Osteocyte (in vitro differentiated cells): ENCODE measurements around the gene PPP2CA. TPM values are rescaled to one million over a fixed set of nuclear protein-coding genes. Genes with fewer than 3 reads are reported as not detected.

Experiments
- DNase-seq: peaks from one replicate; pipeline ENCODE4 v3.0.0; 2021; ENCODE audit warnings: mixed read lengths; ENCODE audit not compliant: unreplicated experiment; ENCODE audit errors: extremely low spot score
- H3K27ac Mint-ChIP-seq: one replicate; pipeline ENCODE4 v1.8.0; 2021; ENCODE audit warnings: mild to moderate bottlenecking, mixed read lengths; ENCODE audit not compliant: unreplicated experiment
- H3K27me3 Mint-ChIP-seq: one replicate; pipeline ENCODE4 v1.8.0; 2021; ENCODE audit warnings: mixed read lengths; ENCODE audit not compliant: unreplicated experiment
- H3K36me3 Mint-ChIP-seq: one replicate; pipeline ENCODE4 v1.8.0; 2021; ENCODE audit warnings: mixed read lengths; ENCODE audit not compliant: unreplicated experiment
- H3K4me1 Mint-ChIP-seq: one replicate; pipeline ENCODE4 v1.8.0; 2021; ENCODE audit warnings: mixed read lengths; ENCODE audit not compliant: unreplicated experiment
- H3K4me3 Mint-ChIP-seq: one replicate; pipeline ENCODE4 v1.8.0; 2021; ENCODE audit warnings: mild to moderate bottlenecking, moderate library complexity, mixed read lengths; ENCODE audit not compliant: unreplicated experiment
- H3K9me3 Mint-ChIP-seq: one replicate; pipeline ENCODE4 v1.8.0; 2021; ENCODE audit warnings: mixed read lengths; ENCODE audit not compliant: unreplicated experiment
- total RNA-seq: library from RNA; stranded (reverse); gene quantifications from 2 replicates; pipeline ENCODE4 v1.2.1, GENCODE V29; 2021
- TF ChIP-seq, protein P1 (sequence below): fragments of 200-600 bp; sonication (generic); IDR thresholded peaks from 2 replicates; pipeline ENCODE4 v1.5.0; 2021; ENCODE audit warnings: antibody characterized with exemption, mild to moderate bottlenecking, moderate library complexity

The PPP2CA gene
- total RNA-seq, 1 donor from 2014 or later: 117 TPM

DNA sequence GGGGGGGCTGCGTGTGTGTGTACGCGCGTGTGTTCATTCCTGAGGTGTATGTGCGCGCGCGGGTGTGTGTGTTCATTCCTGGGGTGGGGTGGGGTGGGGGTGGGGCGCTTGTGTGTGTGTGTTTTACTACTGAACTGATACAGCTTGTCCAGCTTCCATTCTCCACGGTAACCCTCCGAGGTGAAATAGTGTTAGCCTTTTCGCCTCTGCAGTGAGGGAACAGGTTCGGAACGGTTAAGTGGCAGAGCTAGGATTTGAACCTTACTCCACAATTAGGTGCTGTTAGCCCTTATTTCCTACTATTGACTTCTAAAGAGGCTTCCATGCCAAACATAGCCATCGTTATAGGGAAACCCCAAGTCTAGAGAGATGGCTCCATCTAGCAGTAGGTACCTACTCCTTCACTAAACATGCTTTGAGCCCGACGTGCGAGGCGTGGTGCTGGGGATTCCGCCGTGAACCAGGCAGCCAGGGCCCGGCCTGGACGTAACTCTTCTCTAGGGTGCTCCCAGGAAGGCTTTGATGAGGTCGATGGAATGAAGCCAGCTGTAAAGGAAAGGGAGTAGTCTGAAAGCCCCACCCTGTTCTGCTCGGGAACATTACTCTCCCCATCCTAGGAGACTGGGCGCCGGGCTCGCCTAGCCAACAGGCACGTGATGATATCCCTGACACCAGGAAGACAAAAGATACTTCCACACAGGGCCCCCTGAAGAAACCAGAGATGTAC is 48.3 kb downstream of the PPP2CA start:
- H3K4me1 Mint-ChIP-seq: peaks cover 23% of the 10 kb centered on the region
- no peaks in the 10 kb centered on the region for H3K9me3 Mint-ChIP-seq
- no peak for DNase-seq
- H3K4me3 Mint-ChIP-seq: peak overlapping the region; percentile 91
- peak overlapping the region; percentile 97 for H3K27ac Mint-ChIP-seq
- H3K36me3 Mint-ChIP-seq: peaks cover 6% of the 10 kb centered on the region
- TF ChIP-seq, protein P1, sequence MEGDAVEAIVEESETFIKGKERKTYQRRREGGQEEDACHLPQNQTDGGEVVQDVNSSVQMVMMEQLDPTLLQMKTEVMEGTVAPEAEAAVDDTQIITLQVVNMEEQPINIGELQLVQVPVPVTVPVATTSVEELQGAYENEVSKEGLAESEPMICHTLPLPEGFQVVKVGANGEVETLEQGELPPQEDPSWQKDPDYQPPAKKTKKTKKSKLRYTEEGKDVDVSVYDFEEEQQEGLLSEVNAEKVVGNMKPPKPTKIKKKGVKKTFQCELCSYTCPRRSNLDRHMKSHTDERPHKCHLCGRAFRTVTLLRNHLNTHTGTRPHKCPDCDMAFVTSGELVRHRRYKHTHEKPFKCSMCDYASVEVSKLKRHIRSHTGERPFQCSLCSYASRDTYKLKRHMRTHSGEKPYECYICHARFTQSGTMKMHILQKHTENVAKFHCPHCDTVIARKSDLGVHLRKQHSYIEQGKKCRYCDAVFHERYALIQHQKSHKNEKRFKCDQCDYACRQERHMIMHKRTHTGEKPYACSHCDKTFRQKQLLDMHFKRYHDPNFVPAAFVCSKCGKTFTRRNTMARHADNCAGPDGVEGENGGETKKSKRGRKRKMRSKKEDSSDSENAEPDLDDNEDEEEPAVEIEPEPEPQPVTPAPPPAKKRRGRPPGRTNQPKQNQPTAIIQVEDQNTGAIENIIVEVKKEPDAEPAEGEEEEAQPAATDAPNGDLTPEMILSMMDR: no peak
- H3K27me3 Mint-ChIP-seq: peaks cover 5% of the 10 kb centered on the region

DNA sequence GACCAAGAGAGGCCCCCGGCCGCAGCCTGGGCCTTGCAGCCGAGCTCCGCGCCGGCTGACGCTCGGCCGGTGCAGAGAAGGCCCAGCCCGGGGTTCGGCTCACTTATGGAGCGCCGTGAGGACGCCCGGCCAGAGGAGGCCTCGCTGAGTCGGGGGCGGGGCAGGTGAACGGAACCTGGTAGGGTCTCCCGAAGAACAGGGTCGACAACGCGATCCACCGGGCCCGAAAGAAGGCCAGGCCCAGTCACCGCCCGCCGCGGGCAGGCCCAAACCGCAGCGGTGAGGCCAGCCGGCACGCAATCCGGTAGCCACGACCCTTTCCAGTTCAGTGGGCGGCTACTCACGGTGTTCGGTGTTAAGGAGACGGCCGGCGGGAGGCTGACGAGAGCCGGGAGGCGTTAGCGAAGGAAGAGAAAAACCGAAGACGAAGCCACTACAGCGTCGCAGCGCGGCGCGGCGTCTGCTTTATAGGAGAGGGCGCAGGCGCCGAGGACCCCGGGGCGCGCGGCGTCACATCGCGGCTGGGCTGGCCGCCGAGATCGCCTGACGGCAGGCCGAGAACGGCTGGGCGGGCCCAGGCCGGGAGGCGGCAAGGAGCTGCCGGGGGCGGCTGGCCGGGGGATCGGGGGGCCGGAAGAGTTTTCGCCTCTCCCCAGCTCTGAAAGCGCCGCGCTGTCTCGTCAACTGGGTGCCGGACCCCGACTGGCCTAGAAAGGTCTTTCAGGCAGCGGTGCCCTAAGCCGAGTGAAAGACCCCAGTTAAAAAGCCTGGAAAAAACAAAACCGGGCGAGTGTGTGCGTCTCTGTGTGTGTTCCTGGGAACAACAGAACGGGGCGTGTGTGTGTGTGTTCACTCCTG is 49.1 kb downstream of the PPP2CA start, which contains the start of gene SKP1:
Gene SKP1, minus strand, starts transcription at position 440 of the 858 bp plus-strand sequence. CDS start 2,928 bp downstream, outside the sequence.
- H3K4me3 Mint-ChIP-seq: peak within 1 kb of the TSS; percentile 91
- H3K4me1 Mint-ChIP-seq: peaks cover 28% of the 10 kb centered on the region
- peaks cover 13% of the 10 kb centered on the region for H3K36me3 Mint-ChIP-seq
- H3K27ac Mint-ChIP-seq: peak within 1 kb of the TSS; percentile 97
- no peaks in the 10 kb centered on the region for H3K9me3 Mint-ChIP-seq
- TF ChIP-seq, protein P1: no peak
- DNase-seq: peak; percentile 95
- H3K27me3 Mint-ChIP-seq: peaks cover 5% of the 10 kb centered on the region

DNA sequence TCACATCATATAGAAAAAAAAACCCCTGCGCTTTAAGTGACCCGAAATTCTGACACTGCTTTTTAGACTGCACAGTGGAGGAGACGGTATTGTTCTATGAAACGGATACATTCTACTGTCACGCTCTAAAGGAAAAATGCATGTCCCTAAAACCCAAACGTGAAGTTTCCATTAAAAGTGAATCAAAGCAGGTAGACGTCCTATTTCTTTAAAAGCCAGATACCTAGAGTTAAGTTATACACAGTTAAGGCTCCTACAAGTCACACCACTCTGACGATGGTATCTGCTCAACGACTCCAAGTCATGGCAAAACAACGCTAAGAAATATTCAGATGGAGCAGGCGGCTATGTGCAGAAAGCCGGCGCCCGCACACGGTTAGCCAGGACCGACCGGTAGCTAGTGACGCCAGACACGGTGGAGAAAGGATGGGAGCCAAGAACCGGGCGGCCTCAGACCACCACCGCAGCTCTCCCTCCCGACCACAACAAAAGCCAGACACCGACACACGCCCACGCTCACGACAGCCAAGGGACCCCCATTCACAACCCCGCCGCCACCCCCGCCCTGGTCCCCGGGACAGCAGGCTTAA is 49.9 kb downstream of the PPP2CA start:
- Mint-ChIP-seq H3K4me1 (peaks cover 28% of the 10 kb centered on the region), H3K4me3 (peak overlapping the region; percentile 91), H3K36me3 (peaks cover 20% of the 10 kb centered on the region), H3K27ac (peak overlapping the region; percentile 97), H3K9me3 (no peaks in the 10 kb centered on the region), H3K27me3 (peaks cover 5% of the 10 kb centered on the region)
- DNase-seq: no peak
- TF ChIP-seq, protein P1: no peak

DNA sequence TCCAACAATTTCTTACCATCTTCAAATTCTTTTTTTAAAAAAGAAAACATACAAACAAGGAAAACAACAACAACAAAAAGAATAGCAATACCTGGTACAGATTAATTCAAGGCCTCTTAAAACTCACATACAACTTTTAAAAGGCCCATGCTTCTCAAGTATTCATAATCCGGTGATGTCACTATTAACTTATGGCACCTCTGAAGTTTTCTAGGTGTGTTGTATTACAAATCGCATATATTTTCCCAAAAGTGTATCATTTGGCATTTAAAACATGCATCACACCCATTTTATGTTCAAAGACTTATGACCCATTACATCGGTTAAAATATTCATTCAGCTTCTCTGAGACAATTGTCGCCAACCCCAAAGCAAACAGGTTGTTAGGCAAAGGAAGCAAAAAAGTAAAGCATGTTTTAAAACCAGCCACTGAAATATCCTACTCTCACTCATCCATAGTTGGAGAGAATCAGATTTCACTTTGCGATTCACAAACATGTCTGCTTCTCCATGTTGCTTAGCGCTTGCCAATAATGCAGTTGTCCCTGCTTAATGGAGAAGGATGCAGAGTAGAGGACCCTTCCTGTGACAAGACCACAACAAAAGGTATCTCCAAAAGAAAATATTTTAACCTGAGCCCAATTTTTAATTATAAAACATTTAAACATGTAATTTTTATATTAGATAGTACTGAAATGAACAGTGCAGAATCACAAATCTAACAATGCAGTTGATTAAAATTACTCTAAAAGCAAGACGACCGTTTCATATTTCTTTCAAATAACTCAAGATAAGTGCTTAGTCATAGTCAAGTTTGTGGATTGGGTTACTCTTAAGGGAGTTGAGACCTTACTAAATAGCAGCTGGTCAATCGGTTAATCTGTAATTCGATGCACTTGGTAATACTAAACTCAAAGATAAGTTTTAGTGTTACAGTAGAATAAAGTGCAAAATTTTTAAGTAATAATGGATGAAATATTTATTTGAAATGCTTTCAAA is 50.7 kb downstream of the PPP2CA start:
- peak overlapping the region; percentile 97 for H3K27ac Mint-ChIP-seq
- peak overlapping the region; percentile 91 for H3K4me3 Mint-ChIP-seq
- TF ChIP-seq, protein P1: no peak
- no peaks in the 10 kb centered on the region for H3K27me3 Mint-ChIP-seq
- DNase-seq: no peak
- H3K36me3 Mint-ChIP-seq: peaks cover 20% of the 10 kb centered on the region
- no peaks in the 10 kb centered on the region for H3K9me3 Mint-ChIP-seq
- H3K4me1 Mint-ChIP-seq: peaks cover 28% of the 10 kb centered on the region
